SK-N-SH treated with all-trans-retinoic acid at 6 μM for 48 hours (cell line): ENCODE measurements around the gene RPS5.

ENCODE experiments used
- ARNTL ChIP-seq: fragments of 450-650 bp; formaldehyde crosslinking; IDR thresholded peaks from 2 replicates; pipeline ENCODE4 v1.5.0; 2020; ENCODE audit warnings: low read depth, mild to moderate bottlenecking, moderate library complexity, borderline replicate concordance
- RARB ChIP-seq: fragments of 250-450 bp; sonication (Bioruptor Pico); IDR thresholded peaks from 2 replicates; pipeline ENCODE4 v1.8.0; 2021; ENCODE audit warnings: mild to moderate bottlenecking, moderate library complexity
- ZNF565 ChIP-seq: fragments of 450-650 bp; formaldehyde crosslinking; conservative IDR thresholded peaks from 2 replicates; pipeline ENCODE4 v1.5.0; 2020; ENCODE audit warnings: low read depth, mild to moderate bottlenecking, moderate library complexity

DNA sequence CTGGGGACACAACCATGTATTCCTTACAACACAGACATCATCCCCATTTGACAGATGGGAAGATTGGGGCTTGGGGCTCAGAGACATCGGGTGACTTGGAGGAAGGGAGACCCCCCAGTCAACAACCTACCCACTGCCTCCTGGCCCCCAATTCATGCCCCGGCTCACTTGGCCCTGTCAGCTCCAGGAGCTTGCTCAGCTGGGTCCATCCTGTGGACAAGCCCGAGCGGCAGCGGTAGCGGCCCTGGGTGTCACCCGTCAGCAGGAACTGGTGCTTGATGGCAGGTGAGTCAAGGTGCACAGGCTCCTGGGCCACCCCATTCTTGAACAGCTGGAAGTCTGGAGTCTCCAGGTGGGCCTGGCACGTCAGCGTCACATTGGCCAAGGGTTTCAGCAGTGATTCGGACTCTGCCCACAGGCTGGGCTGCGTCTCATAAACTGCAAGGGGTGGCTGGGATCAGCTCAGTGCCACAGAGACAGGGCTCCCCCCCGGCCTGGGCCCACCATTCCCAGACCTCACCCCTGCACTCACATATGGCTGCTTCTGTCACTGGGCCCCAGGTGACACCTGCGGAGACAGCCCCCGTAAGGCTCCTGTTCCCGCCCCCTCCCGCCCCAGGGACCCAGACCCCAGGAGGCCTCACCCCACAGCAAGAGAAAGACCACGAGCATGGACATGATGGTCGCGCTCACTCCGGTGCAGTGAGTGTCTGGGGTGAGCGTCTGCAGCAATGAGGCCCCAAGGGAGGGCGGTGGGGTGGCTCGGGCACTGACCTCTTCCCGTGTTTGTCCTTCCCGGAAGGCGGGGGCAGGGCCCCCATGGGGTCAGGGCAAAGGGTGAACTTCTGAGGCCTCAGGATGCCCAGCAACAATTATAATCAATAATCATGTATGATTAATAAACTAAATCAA lies 34.1 kb upstream of the RPS5 start, which contains the start of gene A1BG:
- no peak for TF ChIP-seq RARB (CRISPR knock-in tag)
- TF ChIP-seq ZNF565, result no peak
- no peak for TF ChIP-seq ARNTL (CRISPR knock-in tag)
